ENCODE data around the gene TBL1X.
"Not testable (repeated sequence)": the region's sequence is repeated elsewhere in the genome, so short reads cannot be mapped to it uniquely, and the experiment has no call there.

The TBL1X gene

GRCh38 chrX:9464435-9465371 is at the start of gene TBL1X:
TBL1X (plus strand) TSS chrX:9465058; CDS start chrX:9653587, 188,529 bp downstream.
- no peak for DNase-seq

- DNase-seq: no peak
Observed at GRCh38 chrX:9416562-9417348, 48.1 kb upstream of the TBL1X start.

- DNase-seq: no peak
Observed at GRCh38 chrX:9418262-9418661, 46.6 kb upstream of the TBL1X start.

GRCh38 chrX:9420275-9421265 is 44.3 kb upstream of the TBL1X start:
- no peak for DNase-seq

- DNase-seq: no peak
Observed at GRCh38 chrX:9429767-9430166, 35.1 kb upstream of the TBL1X start.

GRCh38 chrX:9430346-9430921 is 34.4 kb upstream of the TBL1X start:
- no peak for DNase-seq

GRCh38 chrX:9431281-9431680 is 33.6 kb upstream of the TBL1X start:
- no peak for DNase-seq

GRCh38 chrX:9433596-9433995 is 31.3 kb upstream of the TBL1X start:
- DNase-seq: no peak

GRCh38 chrX:9434051-9434550 is 30.8 kb upstream of the TBL1X start:
- DNase-seq: no peak

- not testable (repeated sequence) for DNase-seq
Observed at GRCh38 chrX:9435086-9435485, 29.8 kb upstream of the TBL1X start.

GRCh38 chrX:9436812-9437211 is 28.0 kb upstream of the TBL1X start:
- DNase-seq: no peak

GRCh38 chrX:9438933-9439494 is 25.8 kb upstream of the TBL1X start:
- DNase-seq: no peak

GRCh38 chrX:9440116-9440844 is 24.6 kb upstream of the TBL1X start:
- no peak for DNase-seq

- DNase-seq: no peak
Observed at GRCh38 chrX:9442056-9442455, 22.8 kb upstream of the TBL1X start.

- DNase-seq: no peak
Observed at GRCh38 chrX:9443327-9443726, 21.5 kb upstream of the TBL1X start.

GRCh38 chrX:9447906-9448305 is 17.0 kb upstream of the TBL1X start:
- no peak for DNase-seq

GRCh38 chrX:9456250-9457074 is 8.4 kb upstream of the TBL1X start:
- no peak for DNase-seq

GRCh38 chrX:9458034-9458433 is 6.8 kb upstream of the TBL1X start:
- not testable (repeated sequence) for DNase-seq

- no peak for DNase-seq
Observed at GRCh38 chrX:9458516-9459078, 6.3 kb upstream of the TBL1X start.

Measured in T1000 (cell line).